IMR-90 (cell line): ENCODE data around the gene GRM8. TPM values are rescaled to one million over a fixed set of nuclear protein-coding genes. Genes with fewer than 3 reads are reported as not detected.

ENCODE experiments used
- ATAC-seq: fragments of 200-7000 bp; cut with Tn5 transposase; 2 replicates; pipeline ENCODE4 v1.9.1; 2020; ENCODE audit warnings: low read depth, mild to moderate bottlenecking, moderate library complexity
- BruUV-seq: library from RNA; stranded (reverse); fragments of 400-500 nt; replicated peaks from 2 replicates; lab custom pipeline; 2021; lab: Mats Ljungman, UMichigan
- CTCF ChIA-PET: fragments of 300-600 bp; formaldehyde crosslinking; extraction: SDS; loops from one replicate; lab custom pipeline; 2021; ENCODE audit warnings: antibody characterized with exemption; lab: Yijun Ruan, JAX
- POLR2A ChIA-PET: fragments of 300-600 bp; sonication (Branson Sonifier 250); formaldehyde crosslinking; loops from one replicate; lab custom pipeline; 2022; ENCODE audit warnings: antibody characterized with exemption; ENCODE audit not compliant: unreplicated experiment; lab: Charles Lee
- DNase-seq: peaks from one replicate; pipeline ENCODE4 v3.0.0; 2013
- H2AFZ ChIP-seq: replicated peaks from 2 replicates; pipeline ENCODE3; 2013; ENCODE audit warnings: low read length, mild to moderate bottlenecking; ENCODE audit not compliant: poor library complexity
- H2AK5ac ChIP-seq: 2 replicates; pipeline ENCODE4 v1.6.1; 2013; ENCODE audit warnings: low read depth, low read length, inconsistent platforms
- H2AK9ac ChIP-seq: replicated peaks from 2 replicates; pipeline ENCODE3; 2013; ENCODE audit warnings: mild to moderate bottlenecking, low read depth, low read length, moderate library complexity; ENCODE audit not compliant: poor library complexity
- H2BK120ac ChIP-seq: 2 replicates; pipeline ENCODE4 v1.6.1; 2013; ENCODE audit warnings: low read depth, low read length, inconsistent platforms
- H2BK15ac ChIP-seq: 3 replicates; pipeline ENCODE4 v1.6.1; 2013; ENCODE audit warnings: low read depth, low read length, inconsistent platforms
- H2BK20ac ChIP-seq: 2 replicates; pipeline ENCODE4 v1.6.1; 2013; ENCODE audit warnings: low read depth, mild to moderate bottlenecking, inconsistent platforms, low read length, moderate library complexity
- H2BK5ac ChIP-seq: 2 replicates; pipeline ENCODE4 v1.6.1; 2013; ENCODE audit warnings: mild to moderate bottlenecking, low read depth, low read length, inconsistent platforms; ENCODE audit not compliant: poor library complexity, severe bottlenecking
- H3K14ac ChIP-seq: replicated peaks from 2 replicates; pipeline ENCODE4 v1.6.1; 2013; ENCODE audit warnings: low read depth, low read length, inconsistent platforms
- H3K18ac ChIP-seq: 2 replicates; pipeline ENCODE4 v1.6.1; 2013; ENCODE audit warnings: low read depth, low read length, control low read depth
- H3K23ac ChIP-seq: 2 replicates; pipeline ENCODE4 v1.6.1; 2013; ENCODE audit warnings: low read depth, low read length, inconsistent platforms
- H3K27ac ChIP-seq: 2 replicates; pipeline ENCODE4 v1.5.1; 2013; ENCODE audit warnings: mild to moderate bottlenecking, control low read depth, low read length; ENCODE audit not compliant: insufficient read depth
- H3K27me3 ChIP-seq: 2 replicates; pipeline ENCODE4 v1.6.1; 2013; ENCODE audit warnings: low read length; ENCODE audit not compliant: control insufficient read depth, insufficient read depth
- H3K36me3 ChIP-seq: 2 replicates; pipeline ENCODE4 v1.6.1; 2013; ENCODE audit warnings: low read length, mixed read lengths; ENCODE audit not compliant: control insufficient read depth, insufficient read depth
- H3K4ac ChIP-seq: 2 replicates; pipeline ENCODE4 v1.6.1; 2013; ENCODE audit warnings: low read depth, low read length, inconsistent platforms
- H3K4me1 ChIP-seq: 2 replicates; pipeline ENCODE4 v1.6.1; 2013; ENCODE audit warnings: low read length, mixed read lengths; ENCODE audit not compliant: control insufficient read depth, insufficient read depth
- H3K4me2 ChIP-seq: 2 replicates; pipeline ENCODE4 v1.6.1; 2013; ENCODE audit warnings: low read depth, mild to moderate bottlenecking, control low read depth, low read length, moderate library complexity
- H3K4me3 ChIP-seq: 2 replicates; pipeline ENCODE4 v1.5.1; 2013; ENCODE audit warnings: low read depth, mild to moderate bottlenecking, control low read depth, low read length, moderate library complexity; ENCODE audit not compliant: insufficient read depth
- H3K56ac ChIP-seq: 2 replicates; pipeline ENCODE4 v1.6.1; 2013; ENCODE audit warnings: low read length, inconsistent platforms; ENCODE audit not compliant: insufficient read depth; ENCODE audit errors: extremely low read depth
- H3K79me1 ChIP-seq, 2 experiments: 2 replicates each; pipeline ENCODE4 v1.6.1; 2013; ENCODE audit warnings: low read length in 2 of 2, inconsistent platforms in 1 of 2, low read depth in 1 of 2
- H3K9ac ChIP-seq: 2 replicates; pipeline ENCODE4 v1.6.1; 2013; ENCODE audit warnings: low read depth, low read length, control low read depth
- H3K9me1 ChIP-seq: 2 replicates; pipeline ENCODE4 v1.6.1; 2013; ENCODE audit warnings: low read length, inconsistent platforms; ENCODE audit not compliant: insufficient read depth
- H3K9me3 ChIP-seq: 2 replicates; pipeline ENCODE4 v1.6.1; 2013; ENCODE audit warnings: low read length; ENCODE audit not compliant: control insufficient read depth, insufficient read depth
- H4K20me1 ChIP-seq: 2 replicates; pipeline ENCODE4 v1.6.1; 2013; ENCODE audit warnings: low read length, inconsistent platforms; ENCODE audit not compliant: insufficient read depth
- H4K5ac ChIP-seq: 2 replicates; pipeline ENCODE4 v1.6.1; 2013; ENCODE audit warnings: mild to moderate bottlenecking, low read depth, low read length, control low read depth
- H4K8ac ChIP-seq, 2 experiments: 2 replicates each; pipeline ENCODE4 v1.6.1; 2013; ENCODE audit warnings: low read depth in 2 of 2, low read length in 2 of 2, control low read depth in 1 of 2, inconsistent platforms in 1 of 2
- H4K91ac ChIP-seq: 2 replicates; pipeline ENCODE4 v1.6.1; 2013; ENCODE audit warnings: low read depth, low read length, inconsistent platforms; ENCODE audit not compliant: insufficient read depth
- MAZ ChIP-seq: IDR thresholded peaks from 2 replicates; pipeline ENCODE4 v1.6.1; 2012; ENCODE audit warnings: low read depth, mild to moderate bottlenecking, low read length, improper control_type of control experiment, moderate library complexity, borderline replicate concordance
- WGBS, 2 experiments: methylation state at CpG; one replicate each; pipeline versions ENCODE4 v1.1.5 to v1.1.7; 2013; ENCODE audit warnings: missing lambda C conversion rate in 2 of 2; ENCODE audit not compliant: insufficient read length in 1 of 2; ENCODE audit errors: extremely low coverage in 2 of 2; 5-methylcytosine and 5-hydroxymethylcytosine counted together
- dilution Hi-C: fragments of 300-500 bp; cut with HindIII; formaldehyde crosslinking; loops from one replicate; pipeline ENCODE4 v1.14.3; 2018; ENCODE audit warnings: low sequenced_read_pairs; ENCODE audit not compliant: unreplicated experiment
- in situ Hi-C: fragments of 300-500 bp; cut with MboI; formaldehyde crosslinking; loops from 3 replicates; pipeline ENCODE4 v1.14.3; 2019; ENCODE audit warnings: low sequenced_read_pairs, inconsistent platforms, mixed read lengths
- intact Hi-C: fragments of 100-400 bp; cut with micrococcal nuclease; formaldehyde crosslinking; loops from 2 replicates; pipeline ENCODE4 v1.10.0; 2022
- polyA plus RNA-seq, 3 experiments: library from polyadenylated mRNA; depleted of rRNA; stranded (reverse); fragments of >200 nt; gene quantifications; 2 replicates each; pipeline ENCODE4 v1.2.3, GENCODE V29; 2012; ENCODE audit warnings: low replicate concordance in 1 of 3
- total RNA-seq: library from RNA; depleted of rRNA; stranded (reverse); fragments of >200 nt; gene quantifications from 2 replicates; pipeline ENCODE4 v1.2.3, GENCODE V29; 2012

GRM8 gene
- total and polyA plus RNA-seq, 2 of the 4 experiments (the other 2 are of a cell fraction) = not detected

- 0 out of 2 replicates have a peak, but pooled peaks cover 2% of the 10 kb centered on the region for H3K9me3 ChIP-seq
- no CpG with 5 or more reads among the region's 3 CpGs for WGBS, 2 experiments
- H3K27me3 ChIP-seq = no peaks in the 10 kb centered on the region
- no peaks in the 10 kb centered on the region for H3K4me1 ChIP-seq
- ATAC-seq (no peak), DNase-seq (no peak)
- TF ChIP-seq MAZ = no peak
- H2BK15ac ChIP-seq = no peak overlapping the region
- no peak overlapping the region for H3K14ac ChIP-seq
- H3K4me2 ChIP-seq = no peak overlapping the region
- H2AK9ac ChIP-seq = no peak overlapping the region
- ChIA-PET POLR2A (no interaction called here), CTCF (no interaction called here)
- H3K9ac ChIP-seq = no peak overlapping the region
- H4K5ac ChIP-seq = no peak overlapping the region
- intact Hi-C loops (no loop called here), dilution Hi-C loops (no loop called here), in situ Hi-C loops (no loop called here)
- H4K8ac ChIP-seq = no peak overlapping the region
- H4K20me1 ChIP-seq = no peaks in the 10 kb centered on the region
- no peak overlapping the region for H3K27ac ChIP-seq
- H3K18ac ChIP-seq = no peak overlapping the region
- H2BK120ac ChIP-seq = no peak overlapping the region
- H2AK5ac ChIP-seq = no peak overlapping the region
- no TSS peak for BruUV-seq
- no peak overlapping the region for H3K4me3 ChIP-seq
- no peak overlapping the region for H3K56ac ChIP-seq
- no peak overlapping the region for H4K91ac ChIP-seq
- H3K79me1 ChIP-seq = no peaks in the 10 kb centered on the region
- no peak overlapping the region for H2AFZ ChIP-seq
- no peaks in the 10 kb centered on the region for H3K36me3 ChIP-seq
- H3K23ac ChIP-seq = no peak overlapping the region
- no peak overlapping the region for H2BK20ac ChIP-seq
- H3K4ac ChIP-seq = no peak overlapping the region
- H2BK5ac ChIP-seq = no peak overlapping the region
- no peaks in the 10 kb centered on the region for H3K9me1 ChIP-seq
Measured at GRCh38 chr7:126605056-126605455, 647.7 kb downstream of the GRM8 start.
